K562 (cell line): ENCODE data around the gene GRIA2. TPM values are rescaled to one million over a fixed set of nuclear protein-coding genes. Genes with fewer than 3 reads are reported as not detected.

Experiments used
- ATAC-seq: fragments of 200-7000 bp; cut with Tn5 transposase; 3 replicates; pipeline ENCODE4 v1.9.1; 2020; ENCODE audit warnings: moderate library complexity
- BruUV-seq: library from RNA; stranded (reverse); fragments of 400-500 nt; replicated peaks from 2 replicates; lab custom pipeline; 2021; lab: Mats Ljungman, UMichigan
- CTCF ChIA-PET: fragments of 300-600 bp; formaldehyde crosslinking; extraction: SDS; loops from one replicate; lab custom pipeline; 2021; ENCODE audit warnings: low intra/inter-chr PET ratio; lab: Yijun Ruan, JAX
- POLR2A ChIA-PET: fragments of 300-600, 350-650 bp; sonication (Branson Sonifier 250); formaldehyde crosslinking; extraction: SDS; loops from one replicate; lab custom pipeline; 2021; ENCODE audit warnings: antibody characterized with exemption, inconsistent platforms; lab: Yijun Ruan, JAX
- DNase-seq, 4 experiments: peaks; one replicate each; pipeline versions ENCODE4 v3.0.0 to v3.0.0-alpha.2; 2011 to 2018; ENCODE audit warnings: low spot score in 3 of 4, mixed read lengths in 3 of 4; ENCODE audit errors: extremely low read depth in 1 of 4
- FAIRE-seq: peaks from 2 replicates; lab custom pipeline; 2011; peaks lifted over from hg19 to GRCh38; lab: Jason Lieb, UNC
- H2AFZ ChIP-seq: 2 replicates; pipeline ENCODE4 v1.6.0; 2011; ENCODE audit warnings: low read depth, low read length, control low read depth, inconsistent platforms
- H3K27ac ChIP-seq: fragments of 200-600 bp; 3 replicates; pipeline ENCODE4 v1.8.0; 2011; ENCODE audit warnings: low read depth, mild to moderate bottlenecking, control low read depth, inconsistent platforms, low read length, moderate library complexity, mixed read lengths; ENCODE audit errors: extremely low read depth
- H3K27me3 ChIP-seq, 2 experiments: fragments of 300-600 bp in 1 of 2; 2 replicates in 1 of 2; 3 replicates in 1 of 2; pipeline versions ENCODE4 v1.6.0 to v1.8.0; 2011; ENCODE audit warnings: inconsistent platforms in 2 of 2, low read length in 2 of 2, mild to moderate bottlenecking in 1 of 2, mixed read lengths in 1 of 2, moderate library complexity in 1 of 2; ENCODE audit not compliant: control insufficient read depth in 2 of 2, insufficient read depth in 2 of 2
- H3K36me3 ChIP-seq: fragments of 300-600 bp; 3 replicates; pipeline ENCODE4 v1.8.0; 2011; ENCODE audit warnings: mild to moderate bottlenecking, low read length, inconsistent platforms; ENCODE audit not compliant: control insufficient read depth, insufficient read depth
- H3K4me1 ChIP-seq, 2 experiments: fragments of 200-600 bp in 1 of 2; replicated peaks in 1 of 2; 2 replicates in 1 of 2; 3 replicates in 1 of 2; pipeline versions ENCODE4 v1.5.1 to v1.8.0; 2011; ENCODE audit warnings: inconsistent platforms in 2 of 2, low read length in 2 of 2, mild to moderate bottlenecking in 1 of 2, mixed read lengths in 1 of 2, moderate library complexity in 1 of 2; ENCODE audit not compliant: control insufficient read depth in 2 of 2, insufficient read depth in 2 of 2
- H3K4me2 ChIP-seq: 2 replicates; pipeline ENCODE4 v1.6.1; 2011; ENCODE audit warnings: low read length, control low read depth, inconsistent platforms, mixed read lengths; ENCODE audit not compliant: insufficient read depth
- H3K4me3 ChIP-seq: fragments of 200-600 bp; sonication (generic), shearing (Covaris generic); 2 replicates; pipeline ENCODE4 v1.5.1; 2016; ENCODE audit warnings: control low read depth, inconsistent platforms
- H3K79me2 ChIP-seq: fragments of 200-600 bp; 3 replicates; pipeline ENCODE4 v1.8.0; 2011; ENCODE audit warnings: low read length, inconsistent platforms; ENCODE audit not compliant: control insufficient read depth, insufficient read depth
- H3K9ac ChIP-seq, 2 experiments: 2 replicates each; pipeline versions ENCODE4 v1.6.0 to v1.6.1; 2011; ENCODE audit warnings: low read depth in 2 of 2, low read length in 2 of 2, control low read depth in 1 of 2, inconsistent platforms in 1 of 2, mild to moderate bottlenecking in 1 of 2, mixed read lengths in 1 of 2; ENCODE audit not compliant: insufficient read depth in 1 of 2
- H3K9me1 ChIP-seq: one replicate; pipeline ENCODE4 v1.6.0; 2011; ENCODE audit warnings: inconsistent platforms, mild to moderate bottlenecking, low read length, moderate library complexity; ENCODE audit not compliant: control insufficient read depth, insufficient read depth
- H3K9me3 ChIP-seq: replicated peaks from 2 replicates; pipeline ENCODE4 v1.5.1; 2011; ENCODE audit warnings: low read depth, low read length, inconsistent platforms; ENCODE audit not compliant: control insufficient read depth, insufficient read depth
- H4K20me1 ChIP-seq: replicated peaks from 2 replicates; pipeline ENCODE4 v1.6.1; 2011; ENCODE audit warnings: low read length, inconsistent platforms, mixed read lengths; ENCODE audit not compliant: control insufficient read depth, insufficient read depth
- COPS2 ChIP-seq: fragments of 450-650 bp; conservative IDR thresholded peaks from 2 replicates; pipeline ENCODE4 v1.6.1; 2016; ENCODE audit warnings: mild to moderate bottlenecking, moderate library complexity
- SRSF7 ChIP-seq: fragments of 200-400 bp; formaldehyde crosslinking; optimal IDR thresholded peaks from 2 replicates; pipeline ENCODE3; 2017; ENCODE audit warnings: mild to moderate bottlenecking, low read depth, low read length
- STAT5A ChIP-seq: IDR thresholded peaks from 2 replicates; pipeline ENCODE4 v1.6.1; 2012; ENCODE audit warnings: low read length, inconsistent platforms, borderline replicate concordance
- TSHZ1 ChIP-seq: fragments of 250-450 bp; sonication (Bioruptor Pico); IDR thresholded peaks from 2 replicates; pipeline ENCODE4 v1.4.0; 2020; ENCODE audit warnings: mild to moderate bottlenecking, moderate library complexity
- ZFP36 ChIP-seq: fragments of 150-350 bp; IDR thresholded peaks from 2 replicates; pipeline ENCODE4 v1.6.1; 2018; ENCODE audit warnings: low read length, low read depth; ENCODE audit not compliant: partially characterized antibody
- ZNF561 ChIP-seq: fragments of 450-650 bp; formaldehyde crosslinking; conservative IDR thresholded peaks from 2 replicates; pipeline ENCODE4 v1.4.0; 2020; ENCODE audit warnings: mild to moderate bottlenecking, moderate library complexity
- ZNF695 ChIP-seq: fragments of 450-650 bp; formaldehyde crosslinking; IDR thresholded peaks from 2 replicates; pipeline ENCODE4 v1.4.0; 2020; ENCODE audit warnings: mild to moderate bottlenecking, moderate library complexity
- WGBS: fragments of 100-300 bp; shearing (Covaris generic); methylation state at CpG from one replicate; pipeline ENCODE4 v1.1.6; 2016; ENCODE audit warnings: low coverage, mixed read lengths; ENCODE audit not compliant: insufficient coverage; ENCODE audit errors: missing lambda C conversion rate; 5-methylcytosine and 5-hydroxymethylcytosine counted together
- in situ Hi-C: fragments of 300-500 bp; cut with MboI; formaldehyde crosslinking; loops from 4 replicates; pipeline ENCODE4 v1.15.0; 2018; ENCODE audit warnings: inconsistent platforms, mixed read lengths
- intact Hi-C: fragments of 100-400 bp; cut with micrococcal nuclease; formaldehyde crosslinking; loops from 2 replicates; pipeline ENCODE4 v1.14.2; 2022
- polyA plus RNA-seq, 8 experiments: library from polyadenylated mRNA; depleted of rRNA in 4 of 8; stranded (reverse) in 5 of 8; unstranded in 3 of 8; fragments of >200 nt; fragmentation: Nextera tagmentation in 2 of 8; fragmentation: Illumina TruSeq in 1 of 8; extraction: Ambion mirVana in 2 of 8; extraction: Trizol in 1 of 8; gene quantifications; 2 replicates each; pipeline versions ENCODE4 v1.2.1 to v1.2.3, GENCODE V29; 2011 to 2014; ENCODE audit warnings: inconsistent platforms in 1 of 8, missing spikeins in 1 of 8
- total RNA-seq, 7 experiments: library from RNA; depleted of rRNA in 6 of 7; stranded (reverse); fragments of >200 nt in 6 of 7; fragmentation: Illumina TruSeq in 2 of 7; extraction: Trizol in 2 of 7; gene quantifications; 2 replicates each; pipeline versions ENCODE4 v1.2.1 to v1.2.3, GENCODE V29; 2011 to 2021; ENCODE audit warnings: low replicate concordance in 1 of 7
- TF ChIP-seq, protein P1 (sequence below): fragments of 250-450 bp; sonication (Bioruptor Pico); IDR thresholded peaks from 2 replicates; pipeline ENCODE4 v1.4.0; 2020; ENCODE audit warnings: mild to moderate bottlenecking
- TF ChIP-seq, protein P2 (sequence below): fragments of 450-650 bp; IDR thresholded peaks from 2 replicates; pipeline ENCODE4 v1.6.1; 2018; ENCODE audit not compliant: partially characterized antibody
- TF ChIP-seq, protein P3 (sequence below): fragments of 450-650 bp; IDR thresholded peaks from 2 replicates; pipeline ENCODE4 v1.6.1; 2018; ENCODE audit warnings: mild to moderate bottlenecking, low read depth; ENCODE audit not compliant: partially characterized antibody

Gene GRIA2
- total and polyA plus RNA-seq, 9 of the 15 experiments (the other 6 are each of a cell fraction or from before 2014, with no cell fraction given): 0.07 TPM; not detected in 8

DNA sequence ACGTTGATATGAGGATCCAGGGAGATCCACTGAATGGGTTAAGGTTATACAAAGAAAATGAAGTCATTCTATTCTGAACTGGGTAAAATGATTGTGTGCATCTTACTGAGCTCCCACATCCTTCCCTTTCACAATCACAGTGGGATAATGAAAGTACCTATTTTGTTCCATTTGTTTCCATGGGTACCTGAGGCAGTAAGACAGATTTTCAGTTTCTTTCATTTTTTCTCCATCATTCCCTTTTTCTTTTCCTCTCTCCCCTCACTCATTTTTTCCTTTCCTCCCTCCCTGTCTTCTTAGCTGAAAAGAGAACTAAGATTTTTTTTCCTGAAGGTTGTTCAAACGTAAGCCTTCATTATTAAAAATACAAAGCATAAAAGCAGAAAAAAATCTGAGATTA lies 4.6 kb downstream of the GRIA2 start:
- no peak overlapping the region for H3K4me2 ChIP-seq
- no peaks in the 10 kb centered on the region for H3K9me1 ChIP-seq
- no peaks in the 10 kb centered on the region for H3K9me3 ChIP-seq
- H3K9ac ChIP-seq: no peak overlapping the region
- H3K79me2 ChIP-seq: no peaks in the 10 kb centered on the region
- in situ Hi-C loops: no loop called here
- TF ChIP-seq SRSF7 (no peak), TSHZ1 (CRISPR knock-in tag) (no peak), COPS2 (no peak), ZNF561 (CRISPR knock-in tag) (no peak), STAT5A (no peak), ZNF695 (CRISPR knock-in tag) (no peak), ZFP36 (no peak)
- TF ChIP-seq, protein P1, sequence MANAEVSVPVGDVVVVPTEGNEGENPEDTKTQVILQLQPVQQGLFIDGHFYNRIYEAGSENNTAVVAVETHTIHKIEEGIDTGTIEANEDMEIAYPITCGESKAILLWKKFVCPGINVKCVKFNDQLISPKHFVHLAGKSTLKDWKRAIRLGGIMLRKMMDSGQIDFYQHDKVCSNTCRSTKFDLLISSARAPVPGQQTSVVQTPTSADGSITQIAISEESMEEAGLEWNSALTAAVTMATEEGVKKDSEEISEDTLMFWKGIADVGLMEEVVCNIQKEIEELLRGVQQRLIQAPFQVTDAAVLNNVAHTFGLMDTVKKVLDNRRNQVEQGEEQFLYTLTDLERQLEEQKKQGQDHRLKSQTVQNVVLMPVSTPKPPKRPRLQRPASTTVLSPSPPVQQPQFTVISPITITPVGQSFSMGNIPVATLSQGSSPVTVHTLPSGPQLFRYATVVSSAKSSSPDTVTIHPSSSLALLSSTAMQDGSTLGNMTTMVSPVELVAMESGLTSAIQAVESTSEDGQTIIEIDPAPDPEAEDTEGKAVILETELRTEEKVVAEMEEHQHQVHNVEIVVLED (CRISPR knock-in tag): no peak
- TF ChIP-seq, protein P2, sequence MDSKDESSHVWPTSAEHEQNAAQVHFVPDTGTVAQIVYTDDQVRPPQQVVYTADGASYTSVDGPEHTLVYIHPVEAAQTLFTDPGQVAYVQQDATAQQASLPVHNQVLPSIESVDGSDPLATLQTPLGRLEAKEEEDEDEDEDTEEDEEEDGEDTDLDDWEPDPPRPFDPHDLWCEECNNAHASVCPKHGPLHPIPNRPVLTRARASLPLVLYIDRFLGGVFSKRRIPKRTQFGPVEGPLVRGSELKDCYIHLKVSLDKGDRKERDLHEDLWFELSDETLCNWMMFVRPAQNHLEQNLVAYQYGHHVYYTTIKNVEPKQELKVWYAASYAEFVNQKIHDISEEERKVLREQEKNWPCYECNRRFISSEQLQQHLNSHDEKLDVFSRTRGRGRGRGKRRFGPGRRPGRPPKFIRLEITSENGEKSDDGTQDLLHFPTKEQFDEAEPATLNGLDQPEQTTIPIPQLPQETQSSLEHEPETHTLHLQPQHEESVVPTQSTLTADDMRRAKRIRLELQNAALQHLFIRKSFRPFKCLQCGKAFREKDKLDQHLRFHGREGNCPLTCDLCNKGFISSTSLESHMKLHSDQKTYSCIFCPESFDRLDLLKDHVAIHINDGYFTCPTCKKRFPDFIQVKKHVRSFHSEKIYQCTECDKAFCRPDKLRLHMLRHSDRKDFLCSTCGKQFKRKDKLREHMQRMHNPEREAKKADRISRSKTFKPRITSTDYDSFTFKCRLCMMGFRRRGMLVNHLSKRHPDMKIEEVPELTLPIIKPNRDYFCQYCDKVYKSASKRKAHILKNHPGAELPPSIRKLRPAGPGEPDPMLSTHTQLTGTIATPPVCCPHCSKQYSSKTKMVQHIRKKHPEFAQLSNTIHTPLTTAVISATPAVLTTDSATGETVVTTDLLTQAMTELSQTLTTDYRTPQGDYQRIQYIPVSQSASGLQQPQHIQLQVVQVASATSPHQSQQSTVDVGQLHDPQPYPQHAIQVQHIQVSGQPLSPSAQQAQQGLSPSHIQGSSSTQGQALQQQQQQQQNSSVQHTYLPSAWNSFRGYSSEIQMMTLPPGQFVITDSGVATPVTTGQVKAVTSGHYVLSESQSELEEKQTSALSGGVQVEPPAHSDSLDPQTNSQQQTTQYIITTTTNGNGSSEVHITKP: no peak
- TF ChIP-seq, protein P3, sequence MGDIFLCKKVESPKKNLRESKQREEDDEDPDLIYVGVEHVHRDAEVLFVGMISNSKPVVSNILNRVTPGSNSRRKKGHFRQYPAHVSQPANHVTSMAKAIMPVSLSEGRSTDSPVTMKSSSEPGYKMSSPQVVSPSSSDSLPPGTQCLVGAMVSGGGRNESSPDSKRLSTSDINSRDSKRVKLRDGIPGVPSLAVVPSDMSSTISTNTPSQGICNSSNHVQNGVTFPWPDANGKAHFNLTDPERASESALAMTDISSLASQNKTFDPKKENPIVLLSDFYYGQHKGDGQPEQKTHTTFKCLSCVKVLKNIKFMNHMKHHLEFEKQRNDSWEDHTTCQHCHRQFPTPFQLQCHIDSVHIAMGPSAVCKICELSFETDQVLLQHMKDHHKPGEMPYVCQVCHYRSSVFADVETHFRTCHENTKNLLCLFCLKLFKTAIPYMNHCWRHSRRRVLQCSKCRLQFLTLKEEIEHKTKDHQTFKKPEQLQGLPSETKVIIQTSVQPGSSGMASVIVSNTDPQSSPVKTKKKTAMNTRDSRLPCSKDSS: no peak
- WGBS: 0% methylated on average over 2 of the region's 2 CpGs
- BruUV-seq: no TSS peak
- intact Hi-C loops: no loop called here
- DNase-seq (no peak), ATAC-seq (no peak), FAIRE-seq (no peak)
- no peak overlapping the region for H2AFZ ChIP-seq
- ChIA-PET POLR2A (no interaction called here), CTCF (no interaction called here)
- no peaks in the 10 kb centered on the region for H4K20me1 ChIP-seq
- no peak overlapping the region for H3K4me3 ChIP-seq
- H3K4me1 ChIP-seq: no peaks in the 10 kb centered on the region
- no peaks in the 10 kb centered on the region for H3K36me3 ChIP-seq
- H3K27me3 ChIP-seq: no peaks in the 10 kb centered on the region
- no peak overlapping the region for H3K27ac ChIP-seq
